HepG2 (cell line): ENCODE measurements around the gene SLC4A11. TPM values are rescaled to one million over a fixed set of nuclear protein-coding genes. Genes with fewer than 3 reads are reported as not detected.

ENCODE experiments used
- ATM ChIP-seq: fragments of 450-650 bp; IDR thresholded peaks from 2 replicates; pipeline ENCODE4 v1.7.1; 2017; ENCODE audit warnings: mild to moderate bottlenecking, borderline replicate concordance
- DPF2 ChIP-seq: sonication (generic); formaldehyde crosslinking; IDR thresholded peaks from 2 replicates; pipeline ENCODE4 v1.4.0; 2020; ENCODE audit warnings: mild to moderate bottlenecking, low read depth, missing genetic modification reagents, borderline replicate concordance
- FOXO4 ChIP-seq: sonication (generic); formaldehyde crosslinking; conservative IDR thresholded peaks from 2 replicates; pipeline ENCODE4 v1.8.1; 2023; ENCODE audit warnings: missing genetic modification reagents
- NFKBIZ ChIP-seq: IDR thresholded peaks from 2 replicates; pipeline ENCODE4 v1.6.1; 2018; ENCODE audit warnings: missing genetic modification reagents, missing compliant biosample characterization
- NR2F1 ChIP-seq, 2 experiments: fragments of 450-650 bp in 1 of 2; formaldehyde crosslinking in 1 of 2; IDR thresholded peaks; 2 replicates each; pipeline versions ENCODE4 v1.5.0 to v1.6.1; 2016 to 2020; ENCODE audit warnings: mild to moderate bottlenecking in 1 of 2, missing compliant biosample characterization in 1 of 2, missing genetic modification reagents in 1 of 2, moderate library complexity in 1 of 2
- RERE ChIP-seq: IDR thresholded peaks from 2 replicates; pipeline ENCODE4 v1.6.1; 2016; ENCODE audit warnings: low read depth, missing genetic modification reagents, missing compliant biosample characterization
- SOX5 ChIP-seq: IDR thresholded peaks from 2 replicates; pipeline ENCODE4 v1.6.1; 2016; ENCODE audit warnings: borderline replicate concordance
- ZNF337 ChIP-seq: sonication (generic); formaldehyde crosslinking; IDR thresholded peaks from 2 replicates; pipeline ENCODE4 v1.5.1; 2020; ENCODE audit warnings: missing genetic modification reagents, low read depth, mild to moderate bottlenecking, borderline replicate concordance
- ZNF780A ChIP-seq: sonication (generic); formaldehyde crosslinking; IDR thresholded peaks from 2 replicates; pipeline ENCODE4 v1.8.0; 2022; ENCODE audit warnings: mild to moderate bottlenecking, missing genetic modification reagents, moderate library complexity
- ZNF878 ChIP-seq: sonication (generic); formaldehyde crosslinking; IDR thresholded peaks from 2 replicates; pipeline ENCODE4 v1.8.1; 2023; ENCODE audit warnings: mild to moderate bottlenecking, missing genetic modification reagents, moderate library complexity
- polyA plus RNA-seq, 8 experiments: library from polyadenylated mRNA; depleted of rRNA in 3 of 8; stranded (reverse) in 7 of 8; unstranded in 1 of 8; fragments of >200 nt; fragmentation: Illumina TruSeq in 4 of 8; extraction: Trizol in 4 of 8; gene quantifications; 2 replicates each; pipeline versions ENCODE4 v1.2.1 to v1.2.3, GENCODE V29; 2011 to 2016; ENCODE audit warnings: low read depth in 4 of 8, missing spikeins in 1 of 8, mixed read lengths in 1 of 8; ENCODE audit not compliant: insufficient read depth in 1 of 8
- total RNA-seq, 5 experiments: library from RNA; depleted of rRNA; stranded (reverse); fragments of >200 nt; fragmentation: Illumina TruSeq; extraction: Trizol; gene quantifications; 2 replicates each; pipeline ENCODE4 v1.2.3, GENCODE V29; 2016; ENCODE audit warnings: low read depth in 1 of 5
- TF ChIP-seq, protein P1 (sequence below): IDR thresholded peaks from 2 replicates; pipeline ENCODE4 v1.6.1; 2016
- TF ChIP-seq, protein P2 (sequence below): sonication (generic); formaldehyde crosslinking; IDR thresholded peaks from 2 replicates; pipeline ENCODE4 v1.4.0; 2020; ENCODE audit warnings: mild to moderate bottlenecking, missing genetic modification reagents
- TF ChIP-seq, protein P3 (sequence below): sonication (generic); formaldehyde crosslinking; IDR thresholded peaks from 2 replicates; pipeline ENCODE4 v1.4.0; 2020; ENCODE audit warnings: mild to moderate bottlenecking, missing genetic modification reagents

Gene SLC4A11
- total and polyA plus RNA-seq, 2 of the 13 experiments (the other 11 are each of a cell fraction or from before 2014, with no cell fraction given): 3.9 to 27.0 TPM

DNA sequence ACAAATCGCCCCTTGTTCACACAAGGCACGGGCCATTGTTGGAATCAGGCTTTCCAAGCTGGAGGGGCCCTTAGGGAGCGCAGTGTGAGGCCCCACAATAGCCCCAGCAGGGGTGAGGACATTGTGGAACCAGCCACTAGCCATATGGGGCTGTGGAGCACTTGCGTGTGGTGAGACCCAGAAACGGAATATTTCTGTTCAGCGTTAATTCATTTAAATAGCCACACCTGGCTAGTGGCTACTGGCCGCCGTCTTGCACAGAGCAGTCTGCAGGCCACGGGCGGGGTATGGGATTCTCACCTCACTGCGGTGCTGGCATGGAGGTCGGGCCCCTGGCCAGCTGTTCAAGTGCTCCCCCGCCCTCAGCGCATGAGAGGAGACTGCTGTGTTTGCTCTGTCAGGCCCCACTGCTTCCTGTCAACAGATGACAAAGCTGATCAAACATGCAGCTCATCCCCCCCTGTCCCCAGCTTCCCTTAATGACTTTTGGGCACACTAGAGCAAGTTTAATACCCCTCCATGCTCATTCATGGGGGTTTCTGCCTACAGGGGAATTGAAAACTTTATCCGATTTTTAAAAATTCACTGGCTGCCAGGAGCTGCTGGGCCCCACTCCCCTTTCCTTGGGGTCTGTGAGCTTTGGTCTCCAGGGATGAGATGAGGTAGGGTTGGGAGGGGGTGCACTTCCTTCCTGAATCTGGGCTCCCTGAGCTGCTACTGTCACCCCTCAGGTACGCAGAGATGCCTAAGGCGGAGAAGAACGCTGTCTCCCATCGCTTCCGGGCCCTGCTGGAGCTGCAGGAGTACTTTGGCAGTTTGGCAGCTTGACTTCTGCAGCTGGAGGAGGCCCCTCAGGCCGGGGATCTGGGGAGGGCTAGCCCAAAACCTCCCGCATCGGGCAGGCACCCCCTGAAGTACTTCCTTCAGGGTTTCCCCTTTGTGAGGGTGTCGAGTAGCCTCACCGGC, 16.1 kb downstream of the SLC4A11 start (continued):
- TF ChIP-seq NR2F1 (CRISPR knock-in tag; IDR thresholded peaks at IDR 0.05) (peak; percentile 98), ZNF780A (CRISPR knock-in tag) (peak; percentile 78; the same call in 1 of the 2 replicates), FOXO4 (CRISPR knock-in tag) (no peak), SOX5 (CRISPR knock-in tag) (peak; percentile 95), RERE (peak; percentile 93), NFKBIZ (peak; percentile 80; the same call in 1 of the 2 replicates), ZNF337 (CRISPR knock-in tag) (peak; percentile 79; the same call in 1 of the 2 replicates), ZNF878 (CRISPR knock-in tag) (peak; percentile 99), DPF2 (peak; percentile 100), ATM (no peak)
- TF ChIP-seq, protein P1, sequence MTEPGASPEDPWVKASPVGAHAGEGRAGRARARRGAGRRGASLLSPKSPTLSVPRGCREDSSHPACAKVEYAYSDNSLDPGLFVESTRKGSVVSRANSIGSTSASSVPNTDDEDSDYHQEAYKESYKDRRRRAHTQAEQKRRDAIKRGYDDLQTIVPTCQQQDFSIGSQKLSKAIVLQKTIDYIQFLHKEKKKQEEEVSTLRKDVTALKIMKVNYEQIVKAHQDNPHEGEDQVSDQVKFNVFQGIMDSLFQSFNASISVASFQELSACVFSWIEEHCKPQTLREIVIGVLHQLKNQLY: peak; percentile 96
- TF ChIP-seq, protein P2, sequence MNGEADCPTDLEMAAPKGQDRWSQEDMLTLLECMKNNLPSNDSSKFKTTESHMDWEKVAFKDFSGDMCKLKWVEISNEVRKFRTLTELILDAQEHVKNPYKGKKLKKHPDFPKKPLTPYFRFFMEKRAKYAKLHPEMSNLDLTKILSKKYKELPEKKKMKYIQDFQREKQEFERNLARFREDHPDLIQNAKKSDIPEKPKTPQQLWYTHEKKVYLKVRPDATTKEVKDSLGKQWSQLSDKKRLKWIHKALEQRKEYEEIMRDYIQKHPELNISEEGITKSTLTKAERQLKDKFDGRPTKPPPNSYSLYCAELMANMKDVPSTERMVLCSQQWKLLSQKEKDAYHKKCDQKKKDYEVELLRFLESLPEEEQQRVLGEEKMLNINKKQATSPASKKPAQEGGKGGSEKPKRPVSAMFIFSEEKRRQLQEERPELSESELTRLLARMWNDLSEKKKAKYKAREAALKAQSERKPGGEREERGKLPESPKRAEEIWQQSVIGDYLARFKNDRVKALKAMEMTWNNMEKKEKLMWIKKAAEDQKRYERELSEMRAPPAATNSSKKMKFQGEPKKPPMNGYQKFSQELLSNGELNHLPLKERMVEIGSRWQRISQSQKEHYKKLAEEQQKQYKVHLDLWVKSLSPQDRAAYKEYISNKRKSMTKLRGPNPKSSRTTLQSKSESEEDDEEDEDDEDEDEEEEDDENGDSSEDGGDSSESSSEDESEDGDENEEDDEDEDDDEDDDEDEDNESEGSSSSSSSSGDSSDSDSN (CRISPR knock-in tag): peak; percentile 82
- TF ChIP-seq, protein P3, sequence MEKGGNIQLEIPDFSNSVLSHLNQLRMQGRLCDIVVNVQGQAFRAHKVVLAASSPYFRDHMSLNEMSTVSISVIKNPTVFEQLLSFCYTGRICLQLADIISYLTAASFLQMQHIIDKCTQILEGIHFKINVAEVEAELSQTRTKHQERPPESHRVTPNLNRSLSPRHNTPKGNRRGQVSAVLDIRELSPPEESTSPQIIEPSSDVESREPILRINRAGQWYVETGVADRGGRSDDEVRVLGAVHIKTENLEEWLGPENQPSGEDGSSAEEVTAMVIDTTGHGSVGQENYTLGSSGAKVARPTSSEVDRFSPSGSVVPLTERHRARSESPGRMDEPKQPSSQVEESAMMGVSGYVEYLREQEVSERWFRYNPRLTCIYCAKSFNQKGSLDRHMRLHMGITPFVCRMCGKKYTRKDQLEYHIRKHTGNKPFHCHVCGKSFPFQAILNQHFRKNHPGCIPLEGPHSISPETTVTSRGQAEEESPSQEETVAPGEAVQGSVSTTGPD (CRISPR knock-in tag): peak; percentile 76
